ENCODE results near the gene DNAJC13.
A peak's percentile ranks its signal among the peaks of the same experiment; 100 is the strongest.
"Not testable (repeated sequence)": the region's sequence is repeated elsewhere in the genome, so short reads cannot be mapped to it uniquely, and the experiment has no call there.

Gene DNAJC13

GRCh38 chr3:132380920-132381319 lies 36.4 kb upstream of the DNAJC13 start:
- no peak for TF ChIP-seq CTCF (IDR thresholded peaks at IDR 0.05; ENCODE audit: control extremely low read depth, extremely low read depth, low read depth, missing control alignments)
- DNase-seq (ENCODE audit: extremely low spot score) = no peak
- ChIA-PET CTCF (interaction anchor here (0.7 to 4.2 kb wide), 5 partner anchors 13 to 75 kb away, joined by 3 to 15 read pairs (median 4); no protein-coding TSS in a partner anchor), POLR2A (no interaction called here)

- no peak for DNase-seq (ENCODE audit: extremely low spot score)
- ChIA-PET POLR2A (no interaction called here), CTCF (interaction anchor here (0.7 to 1.7 kb wide), 7 partner anchors 11 to 74 kb away, joined by 3 to 5 read pairs (median 4); no protein-coding TSS in a partner anchor)
Measured at GRCh38 chr3:132381348-132381944, 35.9 kb upstream of the DNAJC13 start.

GRCh38 chr3:132382267-132382666 lies 35.0 kb upstream of the DNAJC13 start:
- ChIA-PET POLR2A (no interaction called here), CTCF (interaction anchor here (0.9 to 2.0 kb wide), 7 partner anchors 10 to 39 kb away, joined by 4 to 8 read pairs (median 5); no protein-coding TSS in a partner anchor)
- TF ChIP-seq CTCF (IDR thresholded peaks at IDR 0.05; ENCODE audit: control extremely low read depth, extremely low read depth, low read depth, missing control alignments) = no peak
- DNase-seq (ENCODE audit: extremely low spot score) = no peak

More at GRCh38 chr3:132381348-132381944, 35.9 kb upstream of the DNAJC13 start:
- no peak for TF ChIP-seq CTCF (IDR thresholded peaks at IDR 0.05; ENCODE audit: control extremely low read depth, extremely low read depth, low read depth, missing control alignments)

DNA sequence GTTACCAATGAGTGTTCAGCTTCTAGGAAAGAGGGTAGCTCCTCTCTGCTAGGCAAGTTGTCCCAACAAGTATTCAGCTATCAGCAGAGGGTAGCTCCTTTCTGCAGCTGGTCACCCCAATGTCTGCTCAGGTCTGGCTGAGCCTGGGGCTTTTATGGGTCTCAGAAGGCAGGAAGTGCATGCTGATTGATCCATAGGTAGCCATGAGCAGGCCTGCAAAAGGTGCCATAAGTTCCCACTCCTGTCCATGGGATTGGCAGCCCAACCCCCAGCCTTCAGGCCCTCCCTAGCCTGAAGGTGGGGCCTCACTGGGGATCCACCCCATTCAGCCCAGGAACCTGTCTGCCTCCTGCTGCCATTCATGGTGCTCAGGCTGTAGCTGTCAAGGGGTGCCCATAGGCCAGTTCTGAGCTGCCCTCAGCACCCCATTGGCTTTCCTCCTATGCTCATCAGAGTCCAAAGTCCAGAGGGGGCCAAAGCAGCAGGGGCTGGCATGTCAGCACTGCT lies 34.6 kb upstream of the DNAJC13 start:
- no peak for DNase-seq (ENCODE audit: extremely low spot score)
- POLR2A ChIA-PET = no interaction called here
- CTCF ChIA-PET = interaction anchor here (0.9 to 2.0 kb wide), 6 partner anchors 10 to 39 kb away, joined by 4 to 8 read pairs (median 5); no protein-coding TSS in a partner anchor
- no peak for TF ChIP-seq CTCF (IDR thresholded peaks at IDR 0.05; ENCODE audit: control extremely low read depth, extremely low read depth, low read depth, missing control alignments)

DNA sequence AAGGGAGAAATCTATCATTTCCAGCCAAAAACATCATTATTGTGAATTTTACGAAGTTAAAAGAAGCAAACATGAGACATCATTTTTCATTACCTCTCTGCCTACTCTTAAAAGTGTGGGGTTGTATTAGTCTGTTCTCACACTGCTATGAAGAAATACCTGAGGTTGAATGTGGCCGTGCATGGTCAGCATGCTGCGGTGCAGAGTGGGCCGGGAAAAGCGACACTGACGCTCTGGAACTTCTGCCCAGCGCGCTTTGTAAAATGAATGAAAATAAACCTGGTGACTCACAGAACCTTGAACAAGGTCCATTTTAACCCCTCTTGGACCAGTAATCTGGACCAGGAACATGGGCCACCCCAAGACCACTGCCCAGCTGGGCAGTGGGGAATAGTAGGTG lies 31.0 kb upstream of the DNAJC13 start:
- no peak for DNase-seq (ENCODE audit: extremely low spot score)
- ChIA-PET POLR2A (no interaction called here), CTCF (no interaction called here)

GRCh38 chr3:132392675-132393074 lies 24.6 kb upstream of the DNAJC13 start:
- POLR2A ChIA-PET = not testable (repeated sequence)
- CTCF ChIA-PET = interaction anchor here (0.8 to 1.6 kb wide), 3 partner anchors 8 to 21 kb away, joined by 3 to 4 read pairs (median 3); no protein-coding TSS in a partner anchor
- peak; percentile 9 for DNase-seq (ENCODE audit: extremely low spot score)

More for the DNA sequence above, 31.0 kb upstream of the DNAJC13 start:
- no peak for TF ChIP-seq CTCF (IDR thresholded peaks at IDR 0.05; ENCODE audit: control extremely low read depth, extremely low read depth, low read depth, missing control alignments)

- POLR2A ChIA-PET = no interaction called here
- no peak for TF ChIP-seq CTCF (IDR thresholded peaks at IDR 0.05; ENCODE audit: control extremely low read depth, extremely low read depth, low read depth, missing control alignments)
- no peak for DNase-seq (ENCODE audit: extremely low spot score)
- CTCF ChIA-PET = interaction anchor here (13.5 kb wide), 1 partner anchor 41 kb away, joined by 404 read pairs; no protein-coding TSS in a partner anchor
Measured at GRCh38 chr3:132394320-132394719, 23.0 kb upstream of the DNAJC13 start.
